Chondrocyte (in vitro differentiated cells): ENCODE data around the gene NFIA. TPM values are rescaled to one million over a fixed set of nuclear protein-coding genes. Genes with fewer than 3 reads are reported as not detected.
A peak's percentile ranks its signal among the peaks of the same experiment; 100 is the strongest.

ENCODE experiments used
- DNase-seq: peaks from one replicate; pipeline ENCODE4 v3.0.0; 2021; ENCODE audit warnings: mixed read lengths, low spot score
- H3K27ac Mint-ChIP-seq: one replicate; pipeline ENCODE4 v1.8.0; 2021; ENCODE audit warnings: mild to moderate bottlenecking, moderate library complexity, mixed read lengths; ENCODE audit not compliant: unreplicated experiment
- H3K27me3 Mint-ChIP-seq: 2 replicates; pipeline ENCODE4 v1.8.0; 2021; ENCODE audit warnings: low read depth, mixed read lengths
- H3K36me3 Mint-ChIP-seq: 2 replicates; pipeline ENCODE4 v1.8.0; 2021; ENCODE audit warnings: low read depth, mixed read lengths
- H3K4me1 Mint-ChIP-seq: 2 replicates; pipeline ENCODE4 v1.8.0; 2021; ENCODE audit warnings: low read depth, mild to moderate bottlenecking, mixed read lengths
- H3K4me3 Mint-ChIP-seq: one replicate; pipeline ENCODE4 v1.8.0; 2021; ENCODE audit warnings: mild to moderate bottlenecking, moderate library complexity, mixed read lengths; ENCODE audit not compliant: unreplicated experiment
- H3K9me3 Mint-ChIP-seq: 2 replicates; pipeline ENCODE4 v1.8.0; 2021; ENCODE audit warnings: low read depth, mixed read lengths
- total RNA-seq: library from RNA; stranded (reverse); gene quantifications from 3 replicates; pipeline ENCODE4 v1.2.1, GENCODE V29; 2021
- TF ChIP-seq, protein P1 (sequence below): fragments of 200-600 bp; sonication (generic); IDR thresholded peaks from 2 replicates; pipeline ENCODE4 v1.5.0; 2021; ENCODE audit warnings: antibody characterized with exemption, mild to moderate bottlenecking, moderate library complexity

Gene NFIA
- total RNA-seq, 1 donor from 2014 or later, result 43.0 TPM

DNA sequence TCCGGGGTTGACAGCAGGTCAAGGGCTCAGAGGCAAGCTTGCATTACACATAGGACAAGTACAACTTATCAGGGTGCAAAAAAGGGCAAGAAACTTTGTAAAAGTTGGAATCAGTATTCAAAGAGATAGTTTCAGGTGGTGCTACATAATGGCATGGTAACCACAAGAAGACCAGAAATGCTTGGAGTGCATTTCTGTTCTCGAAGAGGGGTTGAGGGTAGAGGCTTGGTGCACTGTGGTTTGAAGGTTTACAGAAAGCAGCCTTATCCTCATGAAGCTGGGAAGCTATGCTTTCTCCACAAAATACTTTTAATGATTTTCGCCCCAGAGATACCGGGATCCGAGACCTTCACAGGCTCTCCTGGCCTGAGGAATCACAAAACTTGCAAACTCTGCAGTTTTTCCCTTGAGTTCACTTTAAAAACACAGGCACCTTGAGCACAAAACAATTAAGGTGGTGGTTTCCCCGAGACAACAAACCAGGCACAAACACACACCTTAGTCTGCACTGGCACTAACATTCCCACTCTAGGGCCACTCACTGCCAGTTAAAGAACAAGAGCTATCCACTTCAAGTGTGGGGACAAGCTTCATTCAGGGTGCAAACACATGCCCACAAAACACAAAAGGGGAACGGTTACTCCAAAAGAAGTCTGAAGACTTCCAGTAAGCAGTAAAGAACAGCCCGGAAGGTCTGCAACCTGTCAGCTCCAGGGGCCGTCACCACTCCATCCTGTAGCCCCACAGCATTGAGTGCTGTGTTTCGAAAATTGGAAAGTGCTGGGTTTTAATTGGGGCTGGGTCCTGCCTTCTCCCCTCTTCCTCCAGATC lies 29.8 kb upstream of the NFIA start:
- TF ChIP-seq, protein P1, sequence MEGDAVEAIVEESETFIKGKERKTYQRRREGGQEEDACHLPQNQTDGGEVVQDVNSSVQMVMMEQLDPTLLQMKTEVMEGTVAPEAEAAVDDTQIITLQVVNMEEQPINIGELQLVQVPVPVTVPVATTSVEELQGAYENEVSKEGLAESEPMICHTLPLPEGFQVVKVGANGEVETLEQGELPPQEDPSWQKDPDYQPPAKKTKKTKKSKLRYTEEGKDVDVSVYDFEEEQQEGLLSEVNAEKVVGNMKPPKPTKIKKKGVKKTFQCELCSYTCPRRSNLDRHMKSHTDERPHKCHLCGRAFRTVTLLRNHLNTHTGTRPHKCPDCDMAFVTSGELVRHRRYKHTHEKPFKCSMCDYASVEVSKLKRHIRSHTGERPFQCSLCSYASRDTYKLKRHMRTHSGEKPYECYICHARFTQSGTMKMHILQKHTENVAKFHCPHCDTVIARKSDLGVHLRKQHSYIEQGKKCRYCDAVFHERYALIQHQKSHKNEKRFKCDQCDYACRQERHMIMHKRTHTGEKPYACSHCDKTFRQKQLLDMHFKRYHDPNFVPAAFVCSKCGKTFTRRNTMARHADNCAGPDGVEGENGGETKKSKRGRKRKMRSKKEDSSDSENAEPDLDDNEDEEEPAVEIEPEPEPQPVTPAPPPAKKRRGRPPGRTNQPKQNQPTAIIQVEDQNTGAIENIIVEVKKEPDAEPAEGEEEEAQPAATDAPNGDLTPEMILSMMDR, result no peak
- Mint-ChIP-seq H3K27ac (no peak overlapping the region), H3K9me3 (no peaks in the 10 kb centered on the region), H3K27me3 (no peaks in the 10 kb centered on the region), H3K4me3 (no peak overlapping the region), H3K36me3 (no peaks in the 10 kb centered on the region), H3K4me1 (peaks cover 45% of the 10 kb centered on the region)
- no peak for DNase-seq

DNA sequence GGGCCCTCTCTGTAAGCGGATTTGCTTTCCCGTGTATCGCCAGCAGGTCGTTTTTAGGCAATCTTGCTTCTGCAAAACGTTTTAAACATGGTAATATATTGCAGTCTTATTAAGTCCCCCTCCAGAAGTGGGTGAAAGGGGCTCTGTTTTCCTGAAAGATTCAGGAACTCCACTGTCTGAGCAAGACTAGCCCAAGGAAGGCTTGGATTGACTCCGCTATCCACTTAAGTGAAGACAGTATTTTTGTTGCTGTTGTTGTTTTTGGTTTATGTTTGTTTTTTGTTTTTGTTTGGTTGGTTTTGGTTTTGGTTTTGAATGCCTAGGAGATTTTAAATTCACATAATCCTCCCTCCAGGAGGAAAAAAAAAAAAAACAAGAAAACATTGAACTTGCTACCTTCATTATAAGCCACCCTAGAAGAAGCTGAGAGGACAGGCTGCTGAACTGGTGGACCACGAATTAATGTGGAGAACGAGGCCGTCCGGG lies 29.1 kb upstream of the NFIA start:
- Mint-ChIP-seq H3K27ac (no peak overlapping the region), H3K9me3 (no peaks in the 10 kb centered on the region), H3K27me3 (no peaks in the 10 kb centered on the region)

DNA sequence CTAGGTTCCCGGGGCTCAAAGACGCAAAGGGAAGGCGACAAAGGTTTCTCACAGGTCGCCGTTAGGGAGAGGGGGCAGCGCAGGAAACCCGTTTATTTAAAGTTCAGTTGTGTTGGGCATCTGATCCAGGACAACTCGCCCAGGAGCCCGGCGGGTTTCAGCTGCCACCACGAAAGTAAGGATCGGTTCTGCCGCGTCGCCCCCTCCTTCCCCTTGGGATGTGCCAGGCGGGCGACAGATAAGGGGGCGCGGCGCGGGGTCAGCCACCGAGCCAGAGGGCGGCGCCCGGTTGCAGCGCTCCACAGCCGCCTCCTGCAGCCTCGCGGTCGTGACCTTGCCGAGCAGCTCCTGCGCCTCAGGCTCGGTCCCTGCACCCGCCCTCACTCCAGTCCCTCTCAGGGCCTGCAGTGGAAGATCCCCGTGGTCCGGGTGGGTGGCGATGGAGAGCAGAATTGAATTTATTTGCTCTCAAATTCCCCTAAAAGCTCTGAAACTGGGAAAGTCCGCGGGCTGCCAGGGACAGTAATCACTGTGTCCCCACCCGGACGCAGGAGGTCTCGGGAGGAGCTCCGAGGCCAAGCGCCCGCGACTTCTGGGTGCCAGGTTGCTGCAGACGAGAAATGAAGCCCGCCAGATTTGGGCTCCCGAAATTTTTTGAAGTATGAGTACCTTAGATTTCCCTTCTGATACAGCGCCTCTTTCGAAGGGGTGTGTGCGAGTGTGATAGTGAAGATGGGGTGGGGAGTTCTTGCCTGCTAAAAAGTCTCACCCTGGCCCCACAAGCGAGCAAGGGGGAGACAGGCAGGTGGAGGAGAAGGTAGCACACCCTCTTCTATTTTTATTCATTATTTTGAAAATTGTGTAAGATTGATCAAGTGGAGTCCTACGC lies 28.4 kb upstream of the NFIA start:
- no peaks in the 10 kb centered on the region for H3K27me3 Mint-ChIP-seq
- H3K4me3 Mint-ChIP-seq, result peak overlapping the region; percentile 55
- H3K9me3 Mint-ChIP-seq, result no peaks in the 10 kb centered on the region
- DNase-seq, result no peak
- H3K4me1 Mint-ChIP-seq, result peaks cover 47% of the 10 kb centered on the region
- H3K27ac Mint-ChIP-seq, result no peak overlapping the region
- TF ChIP-seq, protein P1, result peak; percentile 47
- no peaks in the 10 kb centered on the region for H3K36me3 Mint-ChIP-seq

More for the DNA sequence above, 29.1 kb upstream of the NFIA start:
- DNase-seq, result no peak
- Mint-ChIP-seq H3K4me3 (peak overlapping the region; percentile 55), H3K36me3 (no peaks in the 10 kb centered on the region), H3K4me1 (peaks cover 47% of the 10 kb centered on the region)
- TF ChIP-seq, protein P1, result no peak

DNA sequence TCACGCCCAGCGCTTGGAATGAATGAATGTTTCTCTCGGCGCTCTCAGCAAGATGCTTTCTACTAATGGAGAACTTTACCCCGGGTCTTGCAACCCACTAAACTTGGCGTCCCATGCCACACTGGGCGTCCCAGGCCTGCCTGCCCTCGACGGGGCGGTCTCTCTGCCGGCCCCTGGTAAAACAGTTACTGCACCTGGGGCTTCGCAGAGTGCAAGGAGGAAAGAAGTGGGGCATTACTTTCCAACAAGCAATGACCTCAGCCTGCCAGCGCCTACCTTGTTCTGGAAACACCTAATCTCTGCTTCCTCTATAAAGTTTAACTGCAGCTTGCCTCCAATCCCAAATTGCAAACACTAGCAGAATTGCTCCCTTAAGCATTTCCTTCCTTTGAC lies 27.8 kb upstream of the NFIA start:
- Mint-ChIP-seq H3K4me1 (peaks cover 45% of the 10 kb centered on the region), H3K4me3 (peak overlapping the region; percentile 55), H3K36me3 (no peaks in the 10 kb centered on the region), H3K9me3 (no peaks in the 10 kb centered on the region), H3K27ac (peak overlapping the region; percentile 1), H3K27me3 (no peaks in the 10 kb centered on the region)
- no peak for DNase-seq
- TF ChIP-seq, protein P1, result no peak

DNA sequence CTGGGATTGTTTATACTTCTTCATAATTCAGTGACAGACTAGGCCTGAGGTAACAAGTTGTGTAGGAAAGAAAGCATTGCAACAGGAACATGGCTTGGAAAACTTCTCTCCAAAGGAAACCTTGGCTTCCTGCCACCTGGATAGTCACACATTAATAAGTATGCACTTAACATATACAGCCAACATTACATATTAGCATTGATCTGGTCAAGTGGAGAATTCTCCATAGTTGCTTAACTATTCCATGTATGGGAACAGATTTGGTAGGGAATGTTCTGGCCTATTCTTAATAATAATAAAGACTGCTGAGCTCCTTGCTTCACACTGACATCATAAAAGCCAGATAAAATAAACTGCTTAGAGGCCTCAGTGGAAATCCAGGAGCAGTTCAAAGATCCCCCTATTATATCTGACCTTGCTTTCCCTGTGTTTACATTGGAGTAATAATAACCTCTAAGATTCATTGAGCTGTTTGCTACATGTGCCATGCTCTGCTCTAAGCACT lies 27.2 kb upstream of the NFIA start:
- Mint-ChIP-seq H3K27me3 (no peaks in the 10 kb centered on the region), H3K9me3 (no peaks in the 10 kb centered on the region), H3K36me3 (no peaks in the 10 kb centered on the region), H3K27ac (peak overlapping the region; percentile 1), H3K4me1 (peaks cover 43% of the 10 kb centered on the region), H3K4me3 (no peak overlapping the region)
- DNase-seq, result no peak
- TF ChIP-seq, protein P1, result no peak
